ENCODE data around the gene NDRG2. TPM values are rescaled to one million over a fixed set of nuclear protein-coding genes. Genes with fewer than 3 reads are reported as not detected.

The NDRG2 gene
- total RNA-seq, 1 experiment from 2014 or later, result 8.0 TPM

GRCh38 chr14:20978687-20979086, 46.2 kb downstream of the NDRG2 start:
- TF ChIP-seq EZH2 (IDR thresholded peaks at IDR 0.05; ENCODE audit: borderline replicate concordance, low read depth, low read length, poor library complexity, severe bottlenecking) (no peak), CTCF (conservative IDR thresholded peaks at IDR 0.05; ENCODE audit: low read depth, low read length) (no peak)
- BruUV-seq (replicated peaks), result no TSS peak
- intact Hi-C loops (cut with micrococcal nuclease; ENCODE audit: unreplicated experiment), result no loop called here
- Histone ChIP-seq H3K27me3 (replicated peaks; ENCODE audit: insufficient read depth, low read depth, low read length, poor library complexity) (no peaks in the 10 kb centered on the region), H3K4me3 (ENCODE audit: low read depth, low read length, poor library complexity, severe bottlenecking) (no peak overlapping the region), H3K9me3 (ENCODE audit: low read depth, low read length, poor library complexity, severe bottlenecking) (no peaks in the 10 kb centered on the region), H3K36me3 (ENCODE audit: insufficient read depth, low read length, poor library complexity, severe bottlenecking) (no peaks in the 10 kb centered on the region), H3K27ac (ENCODE audit: low read depth, low read length, poor library complexity, severe bottlenecking) (no peak overlapping the region), H3K4me1 (ENCODE audit: insufficient read depth, low read length, poor library complexity, severe bottlenecking) (no peaks in the 10 kb centered on the region)
- POLR2A ChIA-PET (ENCODE audit: low non-redundant PET), result interaction anchor here (0.6 kb wide), 1 partner anchor 119 kb away, joined by 4 read pairs; no protein-coding TSS in a partner anchor
- no peak for DNase-seq (ENCODE audit: low spot score)
- CTCF ChIA-PET, result no interaction called here

GRCh38 chr14:20976291-20976690, 48.6 kb downstream of the NDRG2 start:
- TF ChIP-seq EZH2 (IDR thresholded peaks at IDR 0.05; ENCODE audit: borderline replicate concordance, low read depth, low read length, poor library complexity, severe bottlenecking) (no peak), CTCF (conservative IDR thresholded peaks at IDR 0.05; ENCODE audit: low read depth, low read length) (no peak)
- H3K9me3 ChIP-seq (ENCODE audit: low read depth, low read length, poor library complexity, severe bottlenecking), result no peaks in the 10 kb centered on the region
- ChIA-PET CTCF (no interaction called here), POLR2A (ENCODE audit: low non-redundant PET) (no interaction called here)
- H3K27me3 ChIP-seq (replicated peaks; ENCODE audit: insufficient read depth, low read depth, low read length, poor library complexity), result no peaks in the 10 kb centered on the region
- no peak for DNase-seq (ENCODE audit: low spot score)
- no peak overlapping the region for H3K27ac ChIP-seq (ENCODE audit: low read depth, low read length, poor library complexity, severe bottlenecking)
- BruUV-seq (replicated peaks), result no TSS peak
- no peaks in the 10 kb centered on the region for H3K36me3 ChIP-seq (ENCODE audit: insufficient read depth, low read length, poor library complexity, severe bottlenecking)
- no peak overlapping the region for H3K4me3 ChIP-seq (ENCODE audit: low read depth, low read length, poor library complexity, severe bottlenecking)
- H3K4me1 ChIP-seq (ENCODE audit: insufficient read depth, low read length, poor library complexity, severe bottlenecking), result peaks cover 3% of the 10 kb centered on the region
- intact Hi-C loops (cut with micrococcal nuclease; ENCODE audit: unreplicated experiment), result no loop called here

GRCh38 chr14:20973501-20973900, 51.4 kb downstream of the NDRG2 start:
- DNase-seq (ENCODE audit: low spot score), result no peak
- no peak for TF ChIP-seq EZH2 (IDR thresholded peaks at IDR 0.05; ENCODE audit: borderline replicate concordance, low read depth, low read length, poor library complexity, severe bottlenecking)
- Histone ChIP-seq H3K36me3 (ENCODE audit: insufficient read depth, low read length, poor library complexity, severe bottlenecking) (no peaks in the 10 kb centered on the region), H3K9me3 (ENCODE audit: low read depth, low read length, poor library complexity, severe bottlenecking) (no peaks in the 10 kb centered on the region), H3K4me3 (ENCODE audit: low read depth, low read length, poor library complexity, severe bottlenecking) (no peak overlapping the region), H3K27me3 (replicated peaks; ENCODE audit: insufficient read depth, low read depth, low read length, poor library complexity) (no peaks in the 10 kb centered on the region), H3K4me1 (ENCODE audit: insufficient read depth, low read length, poor library complexity, severe bottlenecking) (peaks cover 3% of the 10 kb centered on the region), H3K27ac (ENCODE audit: low read depth, low read length, poor library complexity, severe bottlenecking) (no peak overlapping the region)
- intact Hi-C loops (cut with micrococcal nuclease; ENCODE audit: unreplicated experiment), result loop anchor here (5.0 kb wide), 1 partner anchor 101 kb away; no protein-coding TSS in a partner anchor
- CTCF ChIA-PET, result no interaction called here
- BruUV-seq (replicated peaks), result no TSS peak
- POLR2A ChIA-PET (ENCODE audit: low non-redundant PET), result no interaction called here

- H3K27ac ChIP-seq (ENCODE audit: low read depth, low read length, poor library complexity, severe bottlenecking), result no peak overlapping the region
- H3K9me3 ChIP-seq (ENCODE audit: low read depth, low read length, poor library complexity, severe bottlenecking), result no peaks in the 10 kb centered on the region
- BruUV-seq (replicated peaks), result no TSS peak
- H3K4me1 ChIP-seq (ENCODE audit: insufficient read depth, low read length, poor library complexity, severe bottlenecking), result peaks cover 3% of the 10 kb centered on the region
- H3K36me3 ChIP-seq (ENCODE audit: insufficient read depth, low read length, poor library complexity, severe bottlenecking), result no peaks in the 10 kb centered on the region
- no peak for TF ChIP-seq CTCF (conservative IDR thresholded peaks at IDR 0.05; ENCODE audit: low read depth, low read length)
- TF ChIP-seq EZH2 (IDR thresholded peaks at IDR 0.05; ENCODE audit: borderline replicate concordance, low read depth, low read length, poor library complexity, severe bottlenecking), result no peak
- H3K4me3 ChIP-seq (ENCODE audit: low read depth, low read length, poor library complexity, severe bottlenecking), result peak overlapping the region; percentile 58
- no peak for DNase-seq (ENCODE audit: low spot score)
- no peaks in the 10 kb centered on the region for H3K27me3 ChIP-seq (replicated peaks; ENCODE audit: insufficient read depth, low read depth, low read length, poor library complexity)
- ChIA-PET POLR2A (ENCODE audit: low non-redundant PET) (no interaction called here), CTCF (interaction anchor here (0.5 to 2.0 kb wide), 11 partner anchors 9 to 290 kb away, joined by 3 to 21 read pairs (median 6); no protein-coding TSS in a partner anchor)
- intact Hi-C loops (cut with micrococcal nuclease; ENCODE audit: unreplicated experiment), result loop anchor here (1.0 to 5.0 kb wide), 4 partner anchors 99 to 339 kb away; no protein-coding TSS in a partner anchor
Measured at GRCh38 chr14:20971705-20972021, 53.2 kb downstream of the NDRG2 start.
